Neural progenitor cell (in vitro differentiated cells): ENCODE results near the gene PRAC2.

Source experiments
- CTCF ChIP-seq: fragments of 200-600 bp; sonication (generic); IDR thresholded peaks from 2 replicates; pipeline ENCODE4 v1.5.1; 2017; ENCODE audit warnings: antibody characterized with exemption, mild to moderate bottlenecking
- EZH2 ChIP-seq: fragments of 200-600 bp; sonication (generic); IDR thresholded peaks from 2 replicates; pipeline ENCODE4 v1.6.1; 2017; ENCODE audit warnings: antibody characterized with exemption, mild to moderate bottlenecking, moderate library complexity

DNA sequence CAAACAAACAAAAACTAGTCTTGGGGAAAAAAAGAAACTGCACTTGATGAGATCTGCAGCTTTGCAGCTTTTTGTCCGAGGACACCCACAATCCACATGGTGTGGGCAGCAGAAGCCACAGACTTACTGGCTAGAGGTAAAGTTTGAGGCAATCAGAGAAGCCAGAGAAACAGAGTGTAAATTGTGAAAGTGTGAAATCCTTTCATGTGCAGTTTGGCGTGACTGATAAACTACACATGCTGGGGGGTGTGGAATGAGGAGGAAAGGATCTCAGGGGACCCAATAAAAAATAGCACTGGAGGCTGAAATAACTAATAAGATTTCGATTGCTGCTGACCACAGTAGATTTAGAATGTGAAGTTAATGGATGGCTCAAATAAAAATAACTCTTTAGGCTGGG, 48.0 kb downstream of the PRAC2 start:
- TF ChIP-seq EZH2 (no peak), CTCF (no peak)
